ENCODE results near the gene RIPOR1.

RIPOR1 gene

DNA sequence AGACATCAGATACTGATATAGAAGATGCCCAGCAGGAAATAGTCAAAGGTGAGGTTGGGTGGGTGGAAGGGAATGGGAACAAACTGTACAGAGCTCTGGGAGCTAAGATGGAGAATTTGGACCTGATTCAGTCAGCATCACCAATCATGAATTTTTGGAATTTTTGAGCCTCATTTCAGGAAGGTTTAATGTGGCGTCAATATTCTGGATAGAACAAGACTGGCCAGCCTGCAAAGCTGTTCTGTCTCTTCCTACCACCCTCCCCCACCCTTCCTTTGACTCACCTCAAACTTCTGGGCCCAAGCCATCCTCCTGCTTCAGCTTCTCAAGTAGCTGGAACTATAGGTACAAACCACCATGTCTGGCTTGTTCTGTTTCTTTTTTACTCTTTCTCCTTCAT is 66.3 kb downstream of the RIPOR1 start:
- in situ Hi-C loops (cut with MboI; ENCODE audit: low sequenced_read_pairs): no loop called here

Data from HL-60/S4 (cell line).